Neural progenitor cell (in vitro differentiated cells): ENCODE measurements around the gene RUFY2. TPM values are rescaled to one million over a fixed set of nuclear protein-coding genes. Genes with fewer than 3 reads are reported as not detected.

ENCODE experiments used
- DNase-seq: peaks from one replicate; pipeline ENCODE4 v3.0.0-alpha.2; 2016; ENCODE audit warnings: low spot score
- H2AFZ ChIP-seq: fragments of 200-600 bp; sonication (generic); replicated peaks from 2 replicates; pipeline ENCODE4 v1.6.1; 2016; ENCODE audit warnings: antibody characterized with exemption
- H3F3A ChIP-seq: fragments of 200-600 bp; sonication (generic); 2 replicates; pipeline ENCODE4 v1.6.1; 2016; ENCODE audit warnings: antibody characterized with exemption, low read depth
- H3K27ac ChIP-seq: fragments of 200-600 bp; sonication (generic); 2 replicates; pipeline ENCODE4 v1.5.1; 2016; ENCODE audit warnings: mild to moderate bottlenecking
- H3K27me3 ChIP-seq: fragments of 200-600 bp; sonication (generic); 2 replicates; pipeline ENCODE4 v1.6.1; 2016; ENCODE audit warnings: mild to moderate bottlenecking, moderate library complexity
- H3K36me3 ChIP-seq: fragments of 200-600 bp; sonication (generic); 2 replicates; pipeline ENCODE4 v1.5.1; 2016
- H3K4me1 ChIP-seq: fragments of 200-600 bp; sonication (generic); 2 replicates; pipeline ENCODE4 v1.6.1; 2016; ENCODE audit warnings: mixed run types
- H3K4me2 ChIP-seq: fragments of 200-600 bp; sonication (generic); 2 replicates; pipeline ENCODE4 v1.6.1; 2016
- H3K4me3 ChIP-seq: fragments of 200-600 bp; sonication (generic); 2 replicates; pipeline ENCODE4 v1.5.1; 2016
- H3K79me2 ChIP-seq: fragments of 200-600 bp; sonication (generic); 2 replicates; pipeline ENCODE4 v1.6.1; 2016; ENCODE audit warnings: low read depth
- H3K9ac ChIP-seq: fragments of 200-600 bp; sonication (generic); 2 replicates; pipeline ENCODE4 v1.6.1; 2016
- H3K9me3 ChIP-seq: fragments of 200-600 bp; sonication (generic); 2 replicates; pipeline ENCODE4 v1.5.1; 2016; ENCODE audit warnings: low read depth
- H4K20me1 ChIP-seq: fragments of 200-600 bp; sonication (generic); 2 replicates; pipeline ENCODE4 v1.6.1; 2016; ENCODE audit warnings: low read depth
- H3K27ac Mint-ChIP-seq: 3 replicates; pipeline ENCODE4 v1.8.0; 2021; ENCODE audit warnings: mixed read lengths
- H3K27me3 Mint-ChIP-seq: 2 replicates; pipeline ENCODE4 v1.8.0; 2022; ENCODE audit warnings: low read depth, mild to moderate bottlenecking, inconsistent platforms, moderate library complexity, mixed read lengths; ENCODE audit not compliant: insufficient read depth
- H3K36me3 Mint-ChIP-seq: 3 replicates; pipeline ENCODE4 v1.8.0; 2021; ENCODE audit warnings: mixed read lengths
- H3K4me1 Mint-ChIP-seq: 3 replicates; pipeline ENCODE4 v1.8.0; 2021; ENCODE audit warnings: mixed read lengths
- H3K4me3 Mint-ChIP-seq: 3 replicates; pipeline ENCODE4 v1.8.0; 2021; ENCODE audit warnings: mild to moderate bottlenecking, moderate library complexity, mixed read lengths
- H3K9me3 Mint-ChIP-seq: 3 replicates; pipeline ENCODE4 v1.8.0; 2020; ENCODE audit warnings: mixed read lengths
- EZH2 ChIP-seq: fragments of 200-600 bp; sonication (generic); IDR thresholded peaks from 2 replicates; pipeline ENCODE4 v1.6.1; 2017; ENCODE audit warnings: antibody characterized with exemption, mild to moderate bottlenecking, moderate library complexity
- EZH2phosphoT487 ChIP-seq: fragments of 200-600 bp; sonication (generic); IDR thresholded peaks from 2 replicates; pipeline ENCODE4 v1.6.1; 2017; ENCODE audit warnings: antibody characterized with exemption
- total RNA-seq: library from RNA; depleted of rRNA; stranded (reverse); fragments of >200 nt; gene quantifications from 2 replicates; pipeline ENCODE4 v1.2.3, GENCODE V29; 2015; ENCODE audit warnings: low replicate concordance
- TF ChIP-seq, protein P1 (sequence below): fragments of 200-600 bp; sonication (generic); IDR thresholded peaks from 2 replicates; pipeline ENCODE4 v1.5.1; 2017; ENCODE audit warnings: antibody characterized with exemption, mild to moderate bottlenecking

Gene RUFY2
- total RNA-seq, 1 donor from 2014 or later, result 45.2 TPM

DNA sequence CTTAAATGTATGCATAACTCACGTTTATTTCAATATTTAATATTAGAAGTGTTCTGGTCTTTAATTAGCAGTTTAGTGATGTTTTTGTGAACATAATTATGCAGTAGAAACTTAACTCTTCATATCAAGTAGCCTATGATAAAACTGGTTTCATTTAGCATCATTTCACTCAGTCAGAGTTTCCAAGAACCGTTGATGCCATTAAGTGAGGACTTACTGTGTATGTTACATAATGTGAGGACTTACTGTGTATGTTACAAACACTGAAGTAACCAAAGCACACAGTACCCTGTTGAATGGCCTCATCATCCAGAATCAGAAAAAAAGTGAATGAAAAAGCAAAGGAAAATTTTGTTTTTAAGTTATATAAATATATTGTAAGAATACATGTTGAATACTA lies 41.5 kb downstream of the RUFY2 start:
- peaks cover 14% of the 10 kb centered on the region for H3K36me3 ChIP-seq
- Mint-ChIP-seq H3K36me3 (peaks cover 15% of the 10 kb centered on the region), H3K4me1 (no peaks in the 10 kb centered on the region), H3K9me3 (peaks cover 3% of the 10 kb centered on the region), H3K4me3 (no peak overlapping the region), H3K27me3 (peaks cover 2% of the 10 kb centered on the region), H3K27ac (no peak overlapping the region)
- no peak overlapping the region for H3K9ac ChIP-seq
- no peak overlapping the region for H3K4me3 ChIP-seq
- TF ChIP-seq EZH2phosphoT487, result no peak
- TF ChIP-seq EZH2, result no peak
- TF ChIP-seq, protein P1, sequence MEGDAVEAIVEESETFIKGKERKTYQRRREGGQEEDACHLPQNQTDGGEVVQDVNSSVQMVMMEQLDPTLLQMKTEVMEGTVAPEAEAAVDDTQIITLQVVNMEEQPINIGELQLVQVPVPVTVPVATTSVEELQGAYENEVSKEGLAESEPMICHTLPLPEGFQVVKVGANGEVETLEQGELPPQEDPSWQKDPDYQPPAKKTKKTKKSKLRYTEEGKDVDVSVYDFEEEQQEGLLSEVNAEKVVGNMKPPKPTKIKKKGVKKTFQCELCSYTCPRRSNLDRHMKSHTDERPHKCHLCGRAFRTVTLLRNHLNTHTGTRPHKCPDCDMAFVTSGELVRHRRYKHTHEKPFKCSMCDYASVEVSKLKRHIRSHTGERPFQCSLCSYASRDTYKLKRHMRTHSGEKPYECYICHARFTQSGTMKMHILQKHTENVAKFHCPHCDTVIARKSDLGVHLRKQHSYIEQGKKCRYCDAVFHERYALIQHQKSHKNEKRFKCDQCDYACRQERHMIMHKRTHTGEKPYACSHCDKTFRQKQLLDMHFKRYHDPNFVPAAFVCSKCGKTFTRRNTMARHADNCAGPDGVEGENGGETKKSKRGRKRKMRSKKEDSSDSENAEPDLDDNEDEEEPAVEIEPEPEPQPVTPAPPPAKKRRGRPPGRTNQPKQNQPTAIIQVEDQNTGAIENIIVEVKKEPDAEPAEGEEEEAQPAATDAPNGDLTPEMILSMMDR, result no peak
- no peaks in the 10 kb centered on the region for H3K27me3 ChIP-seq
- no peaks in the 10 kb centered on the region for H4K20me1 ChIP-seq
- no peaks in the 10 kb centered on the region for H3K9me3 ChIP-seq
- no peak overlapping the region for H2AFZ ChIP-seq
- H3K4me1 ChIP-seq, result no peaks in the 10 kb centered on the region
- H3K4me2 ChIP-seq, result no peak overlapping the region
- DNase-seq, result no peak
- H3F3A ChIP-seq, result peaks cover 7% of the 10 kb centered on the region
- H3K27ac ChIP-seq, result no peak overlapping the region
- no peaks in the 10 kb centered on the region for H3K79me2 ChIP-seq

DNA sequence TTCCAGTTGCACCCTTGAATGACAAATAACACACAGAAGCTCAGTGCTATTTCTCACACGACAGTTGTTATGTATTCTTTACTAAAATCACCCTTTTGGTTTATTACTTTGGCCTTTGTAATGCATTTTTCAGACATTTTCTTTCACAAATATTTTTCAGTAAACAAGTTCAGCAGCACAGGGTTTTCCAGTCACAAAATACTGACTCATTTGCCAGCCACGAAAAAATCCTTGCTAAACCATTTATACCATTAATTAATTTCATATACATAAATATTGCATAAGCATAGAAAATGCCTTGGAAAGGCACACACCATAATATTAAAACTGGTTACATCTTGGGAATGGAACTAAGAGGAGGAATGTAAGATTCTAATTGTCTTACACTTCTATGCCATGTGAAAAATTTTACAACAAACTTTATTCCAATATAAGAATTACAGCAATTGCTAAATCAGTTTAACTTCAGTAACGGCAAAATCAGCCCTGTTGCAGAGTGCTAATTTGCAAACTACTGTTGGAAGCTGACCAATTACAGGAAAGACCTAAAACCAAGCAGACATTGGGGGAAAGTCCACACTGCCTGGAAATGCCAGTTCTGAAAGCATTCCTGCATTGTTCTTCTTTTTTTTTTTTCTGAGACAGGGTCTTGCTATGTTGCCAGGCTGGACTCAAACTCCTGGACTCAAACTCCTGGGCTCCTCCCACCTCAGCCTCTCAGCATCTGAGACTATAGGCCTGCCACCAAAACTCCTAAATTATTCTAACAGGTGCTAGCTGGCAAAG lies 42.8 kb downstream of the RUFY2 start:
- Histone ChIP-seq H4K20me1 (no peaks in the 10 kb centered on the region), H3K9ac (no peak overlapping the region), H3K9me3 (no peaks in the 10 kb centered on the region), H3K4me1 (no peaks in the 10 kb centered on the region), H3K27me3 (no peaks in the 10 kb centered on the region), H3K27ac (no peak overlapping the region), H3F3A (peaks cover 7% of the 10 kb centered on the region), H3K4me3 (no peak overlapping the region), H3K4me2 (no peak overlapping the region), H3K79me2 (no peaks in the 10 kb centered on the region), H3K36me3 (peaks cover 14% of the 10 kb centered on the region), H2AFZ (no peak overlapping the region)
- Mint-ChIP-seq H3K27me3 (peaks cover 2% of the 10 kb centered on the region), H3K4me1 (no peaks in the 10 kb centered on the region), H3K4me3 (no peak overlapping the region), H3K9me3 (no peaks in the 10 kb centered on the region), H3K27ac (no peak overlapping the region), H3K36me3 (peaks cover 12% of the 10 kb centered on the region)
- no peak for DNase-seq
- TF ChIP-seq, protein P1, result no peak
- TF ChIP-seq EZH2phosphoT487 (no peak), EZH2 (no peak)

DNA sequence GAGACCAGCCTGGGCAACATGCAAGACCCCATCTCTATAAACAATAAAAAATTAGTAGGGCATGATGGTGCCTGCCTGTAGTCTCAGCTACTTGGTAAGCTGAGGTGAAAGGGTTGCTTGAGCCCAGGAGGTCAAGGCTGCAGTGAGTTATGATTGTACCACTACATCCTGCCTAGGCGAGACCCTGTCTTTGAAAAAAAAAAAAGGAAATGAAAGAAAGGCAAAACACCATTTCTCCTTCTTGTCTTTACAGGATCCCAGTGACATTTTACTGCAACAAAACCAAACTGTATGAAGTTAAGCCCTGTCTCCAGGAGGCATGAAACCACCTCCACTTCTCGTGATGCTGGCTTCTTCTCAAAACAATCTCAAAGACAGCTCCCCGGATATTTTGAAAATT lies 44.5 kb downstream of the RUFY2 start:
- TF ChIP-seq EZH2phosphoT487 (no peak), EZH2 (no peak)
- TF ChIP-seq, protein P1, result no peak
- Histone ChIP-seq H3K27ac (no peak overlapping the region), H3K9ac (no peak overlapping the region), H3F3A (peaks cover 7% of the 10 kb centered on the region), H3K4me2 (no peak overlapping the region), H3K4me3 (no peak overlapping the region), H3K27me3 (no peaks in the 10 kb centered on the region), H3K4me1 (no peaks in the 10 kb centered on the region), H4K20me1 (no peaks in the 10 kb centered on the region), H3K36me3 (peaks cover 14% of the 10 kb centered on the region), H3K9me3 (no peaks in the 10 kb centered on the region), H2AFZ (no peak overlapping the region), H3K79me2 (no peaks in the 10 kb centered on the region)
- DNase-seq, result no peak
- H3K27me3 Mint-ChIP-seq, result peaks cover 2% of the 10 kb centered on the region
- no peaks in the 10 kb centered on the region for H3K9me3 Mint-ChIP-seq
- no peaks in the 10 kb centered on the region for H3K4me1 Mint-ChIP-seq
- no peak overlapping the region for H3K4me3 Mint-ChIP-seq
- no peak overlapping the region for H3K27ac Mint-ChIP-seq
- H3K36me3 Mint-ChIP-seq, result peaks cover 14% of the 10 kb centered on the region
